ENCODE measurements around the gene CCNF. TPM values are rescaled to one million over a fixed set of nuclear protein-coding genes. Genes with fewer than 3 reads are reported as not detected.

CCNF gene
- 5.0 and 7.8 TPM in 2 replicates for total RNA-seq

GRCh38 chr16:2429034-2429770 is at the start of gene CCNF:
TSS of gene CCNF (plus strand) at chr16:2429447. CDS start at chr16:2429482, 35 bp downstream.

GRCh38 chr16:2459647-2460390 is 30.6 kb downstream of the CCNF start, which contains the start of gene TEDC2:
TSS of gene TEDC2 (plus strand) at chr16:2460109. CDS start at chr16:2460145, 36 bp downstream.

GRCh38 chr16:2471016-2471652 is 41.9 kb downstream of the CCNF start, which contains the start of gene NTN3:
TSS of gene NTN3 (plus strand) at chr16:2471297. CDS start at chr16:2471702, 405 bp downstream.

GRCh38 chr16:2474877-2475412 is 45.7 kb downstream of the CCNF start, which contains the start of gene TBC1D24:
TSS of gene TBC1D24 (plus strand) at chr16:2475127. CDS start at chr16:2496149, 21,022 bp downstream.

Other genes starting within 250 kb of the CCNF start
- 0.20 and 1.7 TPM in 2 replicates for gene CASKIN1, start 232.8 kb upstream of the CCNF start, total RNA-seq
- gene MLST8, start 224.0 kb upstream of the CCNF start, total RNA-seq = 24.3 and 28.1 TPM in 2 replicates
- gene BRICD5, start 218.6 kb upstream of the CCNF start, total RNA-seq = 1.2 and 2.2 TPM in 2 replicates
- 6.1 and 11.0 TPM in 2 replicates for gene PGP, start 214.6 kb upstream of the CCNF start, total RNA-seq
- 24.2 and 32.3 TPM in 2 replicates for gene E4F1, start 205.9 kb upstream of the CCNF start, total RNA-seq
- gene DNASE1L2, start 193.0 kb upstream of the CCNF start, total RNA-seq = 0.65 and 0.92 TPM in 2 replicates
- gene ECI1, start 177.9 kb upstream of the CCNF start, total RNA-seq = 17.9 and 23.9 TPM in 2 replicates
- gene RNPS1, start 161.3 kb upstream of the CCNF start, total RNA-seq = 45.6 and 57.1 TPM in 2 replicates
- gene ABCA3, start 88.7 kb upstream of the CCNF start, total RNA-seq = 13.0 and 16.0 TPM in 2 replicates
- 2.4 and 2.8 TPM in 2 replicates for gene TEDC2, start 30.7 kb downstream of the CCNF start, total RNA-seq
- 0.85 and 1.3 TPM in 2 replicates for gene NTN3, start 41.9 kb downstream of the CCNF start, total RNA-seq
- gene TBC1D24, start 45.7 kb downstream of the CCNF start, total RNA-seq = 20.7 and 28.8 TPM in 2 replicates
- 19.5 and 34.5 TPM in 2 replicates for gene ATP6V0C, start 84.5 kb downstream of the CCNF start, total RNA-seq
- 35.8 and 73.4 TPM in 2 replicates for gene AMDHD2, start 90.9 kb downstream of the CCNF start, total RNA-seq
- not detected in 2 replicates for gene CEMP1, start 102.0 kb downstream of the CCNF start, total RNA-seq
- gene PDPK1, start 108.6 kb downstream of the CCNF start, total RNA-seq = 28.9 and 30.2 TPM in 2 replicates